HG03175 (cell line): ENCODE results near the gene RABEPK.
"Not testable (repeated sequence)": the region's sequence is repeated elsewhere in the genome, so short reads cannot be mapped to it uniquely, and the experiment has no call there.

Experiments
- ATAC-seq: cut with Tn5 transposase; IDR thresholded peaks from one replicate; pipeline ENCODE4 v1.9.1; 2021; ENCODE audit warnings: mild to moderate bottlenecking, moderate library complexity; ENCODE audit not compliant: unreplicated experiment

RABEPK gene

GRCh38 chr9:125194466-125194865, 5.9 kb upstream of the RABEPK start:
- not testable (repeated sequence) for ATAC-seq

GRCh38 chr9:125195591-125195990, 4.8 kb upstream of the RABEPK start:
- not testable (repeated sequence) for ATAC-seq

GRCh38 chr9:125202846-125203618, 2.7 kb downstream of the RABEPK start:
- no peak for ATAC-seq

- no peak for ATAC-seq
These were observed 4.1 kb downstream of the RABEPK start for GRCh38 chr9:125204477-125204876.

- ATAC-seq: no peak
These were observed 13.8 kb downstream of the RABEPK start for GRCh38 chr9:125214186-125214585.

- ATAC-seq: no peak
These were observed 18.3 kb downstream of the RABEPK start for GRCh38 chr9:125218621-125219020.

GRCh38 chr9:125224858-125225257, 24.5 kb downstream of the RABEPK start:
- ATAC-seq: not testable (repeated sequence)

GRCh38 chr9:125227761-125228160, 27.4 kb downstream of the RABEPK start:
- no peak for ATAC-seq

GRCh38 chr9:125233678-125234077, 33.3 kb downstream of the RABEPK start:
- no peak for ATAC-seq

GRCh38 chr9:125234099-125234498, 33.8 kb downstream of the RABEPK start:
- ATAC-seq: not testable (repeated sequence)

GRCh38 chr9:125235804-125236519, 35.6 kb downstream of the RABEPK start:
- no peak for ATAC-seq

- ATAC-seq: not testable (repeated sequence)
These were observed 36.3 kb downstream of the RABEPK start for GRCh38 chr9:125236520-125237159.

- ATAC-seq: no peak
These were observed 38.0 kb downstream of the RABEPK start for GRCh38 chr9:125238127-125238914.

GRCh38 chr9:125238915-125239446, 38.6 kb downstream of the RABEPK start:
- ATAC-seq: no peak

GRCh38 chr9:125239631-125240597, 39.6 kb downstream of the RABEPK start:
- ATAC-seq: no peak

- peak; percentile 11 for ATAC-seq
These were observed 40.3 kb downstream of the RABEPK start for GRCh38 chr9:125240649-125240999.

GRCh38 chr9:125241000-125241862, 40.9 kb downstream of the RABEPK start, which contains the start of gene HSPA5:
Gene HSPA5, minus strand, starts transcription at chr9:125241343. Its CDS starts 217 bp downstream, at chr9:125241126.
- ATAC-seq: peak; percentile 90
